NT2/D1 (cell line): ENCODE measurements around the gene KMT2D.

ENCODE experiments used
- SUZ12 ChIP-seq: IDR thresholded peaks from 2 replicates; pipeline ENCODE4 v1.6.1; 2011; ENCODE audit not compliant: insufficient read length, insufficient read depth; ENCODE audit errors: extremely low read depth
- ZNF274 ChIP-seq: IDR thresholded peaks from 2 replicates; pipeline ENCODE4 v1.6.1; 2011; ENCODE audit warnings: mild to moderate bottlenecking, low read depth, low read length

DNA sequence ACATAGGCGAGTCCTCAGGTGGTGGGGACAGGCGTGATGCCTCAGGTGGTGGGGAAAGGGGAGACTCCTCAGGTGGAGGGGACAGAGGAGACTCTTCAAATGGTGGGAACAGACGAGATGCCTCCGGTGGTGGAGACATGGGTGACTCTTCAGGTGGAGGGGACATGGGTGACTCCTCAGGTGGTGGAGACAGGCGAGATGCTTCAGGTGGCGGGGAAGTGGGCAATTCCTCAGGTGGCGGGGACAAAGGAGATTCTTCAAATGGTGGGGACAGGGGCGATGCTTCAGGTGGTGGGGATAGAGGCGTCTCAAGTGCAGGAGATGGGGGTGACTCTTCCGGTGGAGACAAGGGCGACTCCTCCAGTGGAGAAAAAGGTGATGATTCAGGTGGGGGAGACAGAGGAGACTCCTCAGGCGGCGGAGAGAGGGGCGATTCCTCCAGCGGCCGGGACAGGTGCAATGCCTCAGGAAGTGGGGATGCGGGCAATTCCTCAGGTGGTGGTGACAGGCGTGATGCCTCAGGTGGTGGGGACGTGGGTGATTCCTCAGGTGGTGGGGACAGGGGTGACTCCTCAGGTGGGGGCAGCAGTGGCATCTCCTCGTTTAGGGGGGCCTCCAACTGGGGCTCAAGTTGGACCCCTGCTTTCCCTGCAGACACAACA, 8.7 kb downstream of the KMT2D start:
- TF ChIP-seq ZNF274 (no peak), SUZ12 (no peak)
